ENCODE results near the gene ADAM8.
"Not testable (repeated sequence)": the region's sequence is repeated elsewhere in the genome, so short reads cannot be mapped to it uniquely, and the experiment has no call there.

ADAM8 gene

GRCh38 chr10:133276435-133277201 is at the start of gene ADAM8:
Gene ADAM8 (minus strand): TSS chr10:133276868. CDS start chr10:133276817, 51 bp downstream.
- H3K4me3 ChIP-seq (ENCODE audit: low read depth, low read length) = peak within 1 kb of the TSS; percentile 17

GRCh38 chr10:133326223-133326551 is 49.5 kb upstream of the ADAM8 start:
- peak overlapping the region; percentile 47 for H3K4me3 ChIP-seq (ENCODE audit: low read depth, low read length)

GRCh38 chr10:133325440-133326222 is 49.0 kb upstream of the ADAM8 start:
- peak overlapping the region; percentile 47 for H3K4me3 ChIP-seq (ENCODE audit: low read depth, low read length)

- no peak overlapping the region for H3K4me3 ChIP-seq (ENCODE audit: low read depth, low read length)
These were observed 48.2 kb upstream of the ADAM8 start for GRCh38 chr10:133324857-133325260.

- no peak overlapping the region for H3K4me3 ChIP-seq (ENCODE audit: low read depth, low read length)
These were observed 47.6 kb upstream of the ADAM8 start for GRCh38 chr10:133324198-133324792.

- H3K4me3 ChIP-seq (ENCODE audit: low read depth, low read length) = not testable (repeated sequence)
These were observed 45.5 kb upstream of the ADAM8 start for GRCh38 chr10:133322064-133322709.

- not testable (repeated sequence) for H3K4me3 ChIP-seq (ENCODE audit: low read depth, low read length)
These were observed 44.3 kb upstream of the ADAM8 start for GRCh38 chr10:133320852-133321422.

- H3K4me3 ChIP-seq (ENCODE audit: low read depth, low read length) = peak overlapping the region; percentile 35
These were observed 41.9 kb upstream of the ADAM8 start for GRCh38 chr10:133318494-133319127.

- no peak overlapping the region for H3K4me3 ChIP-seq (ENCODE audit: low read depth, low read length)
These were observed 40.1 kb upstream of the ADAM8 start for GRCh38 chr10:133316732-133317131.

- H3K4me3 ChIP-seq (ENCODE audit: low read depth, low read length) = no peak overlapping the region
These were observed 39.6 kb upstream of the ADAM8 start for GRCh38 chr10:133316266-133316665.

GRCh38 chr10:133315847-133316246 is 39.2 kb upstream of the ADAM8 start:
- no peak overlapping the region for H3K4me3 ChIP-seq (ENCODE audit: low read depth, low read length)

GRCh38 chr10:133314911-133315310 is 38.2 kb upstream of the ADAM8 start:
- H3K4me3 ChIP-seq (ENCODE audit: low read depth, low read length) = no peak overlapping the region

GRCh38 chr10:133313192-133313591 is 36.5 kb upstream of the ADAM8 start:
- H3K4me3 ChIP-seq (ENCODE audit: low read depth, low read length) = no peak overlapping the region

GRCh38 chr10:133312769-133313145 is 36.1 kb upstream of the ADAM8 start:
- no peak overlapping the region for H3K4me3 ChIP-seq (ENCODE audit: low read depth, low read length)

GRCh38 chr10:133312016-133312768 is 35.5 kb upstream of the ADAM8 start:
- no peak overlapping the region for H3K4me3 ChIP-seq (ENCODE audit: low read depth, low read length)

- H3K4me3 ChIP-seq (ENCODE audit: low read depth, low read length) = no peak overlapping the region
These were observed 34.9 kb upstream of the ADAM8 start for GRCh38 chr10:133311570-133311969.

- H3K4me3 ChIP-seq (ENCODE audit: low read depth, low read length) = no peak overlapping the region
These were observed 34.1 kb upstream of the ADAM8 start for GRCh38 chr10:133310789-133311188.

GRCh38 chr10:133310399-133310755 is 33.7 kb upstream of the ADAM8 start:
- H3K4me3 ChIP-seq (ENCODE audit: low read depth, low read length) = no peak overlapping the region

- H3K4me3 ChIP-seq (ENCODE audit: low read depth, low read length) = no peak overlapping the region
These were observed 33.2 kb upstream of the ADAM8 start for GRCh38 chr10:133309720-133310398.

All from iPS-11a (cell line).